CD4-positive, alpha-beta T cell treated with Interleukin-2 at 100 ng/mL for 4 hours (primary cell): Measurements from ENCODE around the gene SH3GL3.

Experiments used
- DNase-seq: peaks from one replicate; pipeline ENCODE4 v3.0.0-alpha.2; 2020; ENCODE audit warnings: low spot score

Gene SH3GL3

GRCh38 chr15:83567318-83567717, 120.2 kb downstream of the SH3GL3 start:
- DNase-seq, result no peak

GRCh38 chr15:83569341-83569740, 122.2 kb downstream of the SH3GL3 start:
- no peak for DNase-seq

GRCh38 chr15:83570756-83571155, 123.6 kb downstream of the SH3GL3 start:
- no peak for DNase-seq

- no peak for DNase-seq
Observed at GRCh38 chr15:83571820-83572707, 124.9 kb downstream of the SH3GL3 start.

- DNase-seq, result no peak
Observed at GRCh38 chr15:83574345-83574744, 127.2 kb downstream of the SH3GL3 start.

- DNase-seq, result no peak
Observed at GRCh38 chr15:83578691-83579090, 131.6 kb downstream of the SH3GL3 start.

- DNase-seq, result no peak
Observed at GRCh38 chr15:83581381-83581780, 134.2 kb downstream of the SH3GL3 start.

GRCh38 chr15:83582381-83582780, 135.2 kb downstream of the SH3GL3 start:
- no peak for DNase-seq

- no peak for DNase-seq
Observed at GRCh38 chr15:83585601-83586335, 138.6 kb downstream of the SH3GL3 start.

GRCh38 chr15:83587091-83587490, 139.9 kb downstream of the SH3GL3 start:
- DNase-seq, result no peak

GRCh38 chr15:83588441-83588840, 141.3 kb downstream of the SH3GL3 start:
- no peak for DNase-seq

- no peak for DNase-seq
Observed at GRCh38 chr15:83592370-83593040, 145.4 kb downstream of the SH3GL3 start.

GRCh38 chr15:83595191-83595590, 148.1 kb downstream of the SH3GL3 start:
- DNase-seq, result no peak

- DNase-seq, result no peak
Observed at GRCh38 chr15:83598031-83598430, 150.9 kb downstream of the SH3GL3 start.

GRCh38 chr15:83602021-83602420, 154.9 kb downstream of the SH3GL3 start:
- DNase-seq, result no peak

- DNase-seq, result no peak
Observed at GRCh38 chr15:83604549-83604948, 157.4 kb downstream of the SH3GL3 start.

- no peak for DNase-seq
Observed at GRCh38 chr15:83605111-83605945, 158.2 kb downstream of the SH3GL3 start.

- DNase-seq, result no peak
Observed at GRCh38 chr15:83610132-83610531, 163.0 kb downstream of the SH3GL3 start.

GRCh38 chr15:83610901-83611685, 164.0 kb downstream of the SH3GL3 start:
- DNase-seq, result no peak

- DNase-seq, result no peak
Observed at GRCh38 chr15:83612226-83612625, 165.1 kb downstream of the SH3GL3 start.
